HFF-Myc (cell line): ENCODE measurements around the gene NFS1.

ENCODE experiments used
- DNase-seq: peaks from one replicate; pipeline ENCODE4 v3.0.0-alpha.2; 2011; ENCODE audit warnings: low read depth; ENCODE audit errors: extremely low read depth
- H3K4me3 ChIP-seq: replicated peaks from 2 replicates; pipeline ENCODE4 v1.5.1; 2011; ENCODE audit warnings: low read depth, mild to moderate bottlenecking, control low read depth, low read length
- CTCF ChIP-seq: IDR thresholded peaks from 2 replicates; pipeline ENCODE4 v1.5.1; 2012; ENCODE audit warnings: mild to moderate bottlenecking, low read depth, low read length, control low read depth; ENCODE audit errors: missing control alignments

The NFS1 gene

GRCh38 chr20:35625584-35626385 is 73.4 kb downstream of the NFS1 start:
- TF ChIP-seq CTCF, result no peak
- DNase-seq, result no peak
- no peak overlapping the region for H3K4me3 ChIP-seq

GRCh38 chr20:35621560-35621946 is 77.6 kb downstream of the NFS1 start:
- no peak overlapping the region for H3K4me3 ChIP-seq
- TF ChIP-seq CTCF, result no peak
- DNase-seq, result no peak

GRCh38 chr20:35620818-35621559 is 78.2 kb downstream of the NFS1 start:
- no peak for TF ChIP-seq CTCF
- no peak for DNase-seq
- H3K4me3 ChIP-seq, result no peak overlapping the region

GRCh38 chr20:35619196-35620095 is 79.7 kb downstream of the NFS1 start:
- peak; percentile 47 for TF ChIP-seq CTCF
- DNase-seq, result peak; percentile 45
- H3K4me3 ChIP-seq, result peak overlapping the region; percentile 31

GRCh38 chr20:35618263-35619131 is 80.7 kb downstream of the NFS1 start:
- TF ChIP-seq CTCF, result no peak
- DNase-seq, result no peak
- H3K4me3 ChIP-seq, result peak overlapping the region; percentile 40
